KOPT-K1 (cell line): Measurements from ENCODE around the gene H2AZ1.

Experiments used
- H3K27ac ChIP-seq: fragments of 200-600 bp; sonication (generic); 2 replicates; pipeline ENCODE4 v1.5.1; 2016; ENCODE audit warnings: antibody characterized with exemption, mild to moderate bottlenecking, low read depth, low read length; ENCODE audit not compliant: poor library complexity, severe bottlenecking
- H3K36me3 ChIP-seq: fragments of 200-600 bp; sonication (generic); 2 replicates; pipeline ENCODE4 v1.5.1; 2017; ENCODE audit warnings: antibody characterized with exemption, mild to moderate bottlenecking, low read length, moderate library complexity; ENCODE audit not compliant: insufficient read depth
- H3K9me3 ChIP-seq: fragments of 200-600 bp; sonication (generic); 2 replicates; pipeline ENCODE4 v1.5.1; 2017; ENCODE audit warnings: antibody characterized with exemption, low read length, mild to moderate bottlenecking; ENCODE audit not compliant: insufficient read depth, poor library complexity, severe bottlenecking

H2AZ1 gene

GRCh38 chr4:99915449-99915848, 34.6 kb downstream of the H2AZ1 start:
- peaks cover 6% of the 10 kb centered on the region for H3K9me3 ChIP-seq
- H3K27ac ChIP-seq, result no peak overlapping the region
- H3K36me3 ChIP-seq, result peaks cover 77% of the 10 kb centered on the region
